Kasumi-1 (cell line): ENCODE data around the gene LINGO1.

Experiments
- DNase-seq, 2 experiments: peaks; one replicate each; lab custom pipeline; 2025; lab: John Stamatoyannopoulos, UW

Gene LINGO1

DNA sequence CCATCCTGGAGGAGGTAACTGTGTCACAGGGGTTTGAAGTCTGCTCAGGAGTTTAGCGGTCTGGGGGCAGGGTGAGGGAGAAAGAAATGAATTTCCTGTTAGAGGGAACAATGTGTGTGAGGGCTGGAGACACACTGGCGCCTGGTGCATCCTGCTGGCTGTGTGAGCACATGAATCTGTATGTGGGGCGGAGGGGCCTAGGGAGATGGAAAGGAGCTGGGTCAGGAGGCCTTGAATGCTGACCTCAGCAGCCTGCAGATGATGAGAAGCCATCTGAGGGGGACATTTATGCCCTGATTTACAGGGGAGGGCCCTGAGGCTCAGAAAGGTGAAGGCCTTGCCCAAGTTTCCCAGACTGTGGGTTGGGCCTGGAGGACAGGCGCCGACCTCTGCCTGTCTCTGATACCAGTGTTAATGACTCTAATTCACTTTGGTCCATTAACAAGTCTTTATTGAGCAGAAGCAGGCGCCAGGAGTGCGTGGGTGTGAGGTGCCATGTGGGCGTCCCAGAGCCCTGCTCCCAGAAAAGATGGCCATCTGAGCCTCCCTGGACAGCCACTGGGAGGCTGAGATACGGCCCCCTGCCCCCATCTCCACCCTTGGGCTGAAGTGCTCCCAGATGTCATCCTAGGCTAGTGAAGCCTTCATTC, 34.8 kb downstream of the LINGO1 start:
- no peak for DNase-seq

DNA sequence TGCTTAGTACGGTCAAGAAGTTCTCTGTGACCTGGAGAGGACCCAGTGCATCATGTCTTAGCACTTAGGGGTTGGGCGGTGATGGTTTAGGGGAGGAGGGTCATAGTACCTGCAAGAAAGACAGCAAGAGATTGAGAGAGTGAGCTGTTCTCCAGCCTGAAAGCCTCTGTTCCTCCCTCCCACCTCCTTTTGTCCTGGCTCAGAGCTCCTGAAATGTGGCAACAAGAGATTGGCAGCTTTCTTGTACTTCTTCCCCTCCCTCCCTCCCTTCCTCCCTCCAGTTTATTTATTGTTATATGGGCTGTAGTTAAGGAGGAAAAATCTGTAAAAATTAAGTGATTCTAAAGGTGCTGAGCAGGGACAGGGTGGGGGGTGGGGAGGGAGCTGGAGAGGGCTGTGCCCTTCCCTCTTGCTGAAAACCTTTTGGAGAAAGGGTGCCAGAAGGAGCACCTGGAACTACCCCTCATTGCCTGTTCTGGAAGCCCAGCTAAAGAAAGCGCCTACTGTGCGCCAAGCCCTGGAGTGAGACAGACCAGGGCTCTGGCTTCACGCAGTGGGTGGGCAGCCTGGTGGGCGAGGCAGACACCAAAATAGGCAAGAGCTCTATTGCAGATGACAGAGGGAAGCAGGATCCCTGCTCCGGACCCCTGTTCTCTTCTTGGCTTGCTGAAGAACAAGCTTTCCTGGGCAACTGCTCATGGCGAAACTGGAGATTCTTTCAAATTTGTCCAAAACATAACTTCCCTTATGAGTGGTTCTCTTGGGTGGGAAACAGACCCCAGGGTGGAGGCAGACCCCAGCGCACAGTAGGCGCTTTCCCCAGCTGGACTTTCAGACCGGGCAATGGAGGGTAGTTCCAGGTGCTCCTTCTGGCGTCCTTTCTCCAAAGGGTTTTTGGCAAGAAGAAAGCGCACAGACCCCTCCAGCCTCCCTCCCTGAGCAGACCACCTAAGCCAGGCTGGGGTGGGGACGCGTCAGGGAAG, 35.6 kb downstream of the LINGO1 start:
- no peak for DNase-seq

DNA sequence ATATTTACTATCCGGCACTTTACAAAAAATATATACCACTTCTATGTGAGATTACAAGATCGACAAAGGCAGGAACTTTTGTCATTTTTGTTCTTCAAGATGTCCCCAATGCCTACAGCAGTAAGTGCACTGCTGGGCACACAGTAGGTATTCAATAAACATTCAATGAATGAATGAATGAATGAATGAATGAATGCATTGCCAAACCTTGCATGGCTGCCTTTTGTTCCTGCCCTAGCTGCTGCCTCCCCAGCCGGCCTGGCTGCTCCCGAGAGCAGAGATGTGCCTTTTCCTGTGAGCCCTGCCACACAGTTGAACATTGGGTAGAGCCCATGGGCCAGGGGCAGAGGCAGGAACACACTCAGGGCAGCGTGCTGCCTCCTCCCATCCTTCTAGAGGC, 37.5 kb downstream of the LINGO1 start:
- no peak for DNase-seq

DNA sequence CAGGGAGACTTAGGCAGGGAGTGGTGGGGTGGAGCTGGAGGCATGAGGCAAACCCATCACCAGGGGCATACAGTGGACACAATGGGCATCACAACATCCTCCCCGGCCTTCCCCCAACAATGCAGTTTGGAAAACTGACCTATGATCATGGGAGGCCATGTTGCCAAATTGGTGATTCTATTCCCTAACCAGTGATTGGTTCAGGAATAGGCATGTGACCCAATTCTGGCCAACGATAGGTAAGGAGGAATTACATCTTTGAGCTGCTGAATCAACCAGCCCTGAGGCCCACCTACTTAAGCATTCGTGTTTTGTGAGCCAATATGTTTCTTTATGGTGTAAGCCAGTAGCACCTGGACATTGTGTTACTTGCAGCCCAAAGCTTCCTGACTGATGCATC, 40.0 kb downstream of the LINGO1 start:
- no peak for DNase-seq

DNA sequence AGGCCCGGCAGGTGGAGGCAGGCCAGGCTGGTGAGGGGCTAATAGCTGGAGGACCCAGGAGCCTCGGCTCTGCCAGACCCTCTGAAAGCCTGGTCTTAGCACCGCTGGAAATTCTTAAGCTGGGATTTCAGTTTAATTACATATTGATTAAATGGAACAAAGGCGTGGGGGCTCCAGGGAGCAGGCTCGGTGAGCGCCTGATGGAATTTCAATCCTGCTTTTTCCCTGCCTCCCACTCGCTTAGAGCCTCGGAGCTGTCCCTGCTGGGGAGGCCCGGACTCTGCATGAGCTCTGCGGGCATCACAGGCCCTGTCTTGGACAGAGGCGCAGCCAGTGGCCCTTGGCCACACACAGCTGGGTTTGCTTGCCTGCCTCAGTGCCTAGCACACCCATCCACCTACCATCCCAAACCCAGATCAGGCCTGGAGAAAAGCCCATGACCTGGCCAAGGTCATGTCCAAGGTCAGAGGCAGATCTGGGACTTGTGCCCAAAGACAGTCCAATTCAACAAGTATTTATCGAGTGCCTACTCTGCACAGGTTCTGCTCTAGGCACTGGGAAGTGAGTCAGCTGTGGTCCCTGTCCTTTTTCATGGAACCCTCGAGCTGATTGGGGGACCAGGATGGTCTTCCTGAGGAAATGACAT, 40.6 kb downstream of the LINGO1 start:
- no peak for DNase-seq

DNA sequence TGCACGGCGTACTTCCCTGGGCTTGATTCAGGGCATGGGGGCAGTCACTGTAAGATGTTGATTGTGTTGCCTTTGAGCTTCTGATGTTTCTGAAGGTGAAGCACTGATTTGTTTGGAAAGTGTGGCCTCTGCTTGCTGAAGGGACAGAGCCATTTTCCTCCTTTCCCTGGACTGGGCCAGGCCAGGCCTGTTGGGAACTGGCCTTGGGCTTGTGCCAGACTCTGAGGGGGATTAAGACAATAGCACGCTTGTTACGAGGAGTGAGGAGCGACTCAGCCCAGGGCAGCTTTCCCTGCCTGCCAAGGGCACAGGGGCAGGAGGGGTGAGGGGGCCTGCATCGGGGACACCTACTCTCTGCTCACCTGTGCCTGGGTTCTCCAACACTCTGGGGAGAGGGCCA, 42.9 kb downstream of the LINGO1 start:
- no peak for DNase-seq

DNA sequence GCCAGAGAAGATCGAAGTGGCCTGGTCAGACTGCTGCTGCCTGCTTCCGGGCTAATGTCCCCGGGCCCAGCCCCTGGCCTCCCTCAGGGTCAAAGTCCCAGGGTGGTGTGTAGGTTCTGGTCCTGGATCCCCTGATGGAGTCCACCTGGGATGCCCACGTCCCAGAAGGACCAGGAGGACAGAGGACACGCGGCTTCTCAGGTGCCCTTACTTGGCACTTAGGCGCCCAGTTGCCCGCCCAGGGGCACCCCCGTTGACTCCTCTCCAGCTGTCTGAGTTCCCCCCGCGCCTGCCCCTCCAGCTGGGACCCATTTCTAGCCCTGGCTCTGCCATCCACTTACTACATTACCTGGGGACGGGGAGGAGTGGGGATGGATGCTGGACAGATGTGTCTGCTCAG, 44.6 kb downstream of the LINGO1 start:
- DNase-seq: no peak

DNA sequence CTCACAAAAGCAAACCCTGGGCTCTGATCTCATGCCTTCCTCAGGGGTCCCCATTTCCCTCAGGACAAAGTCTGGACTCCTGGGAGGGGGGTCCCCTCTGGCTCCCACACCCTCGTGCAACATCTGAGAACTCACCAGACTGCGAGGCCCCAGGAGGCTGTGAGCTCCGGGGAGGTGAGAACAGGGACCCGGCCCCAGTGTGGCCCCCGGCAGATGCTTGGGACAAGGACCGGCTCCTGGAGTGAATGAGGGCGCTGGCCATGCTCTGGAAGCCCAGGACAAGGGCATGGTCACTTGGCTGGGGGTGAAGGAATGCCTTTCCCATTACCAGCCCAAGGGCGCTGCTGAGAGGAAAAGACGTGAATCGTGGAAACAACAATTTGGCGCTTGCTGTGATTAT, 48.0 kb downstream of the LINGO1 start:
- no peak for DNase-seq

DNA sequence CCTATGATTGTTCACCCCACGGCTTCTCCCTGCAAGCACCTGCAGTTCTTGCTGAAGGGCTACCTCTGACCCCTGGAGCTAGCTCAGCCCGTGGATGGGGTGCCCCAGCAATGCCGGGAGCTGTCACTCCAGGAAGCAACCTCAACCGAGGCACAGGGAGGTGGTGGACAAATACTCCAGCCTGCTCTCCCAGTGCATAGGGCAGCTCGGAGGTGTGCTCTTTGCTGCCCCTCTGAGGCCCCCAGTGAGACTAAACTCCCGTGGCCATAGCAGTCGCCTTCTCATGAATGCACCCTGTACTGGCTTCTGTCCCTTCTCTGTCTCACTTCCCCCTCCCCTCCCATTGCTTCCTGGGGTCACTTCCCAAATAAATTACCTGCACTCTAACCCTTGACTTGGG, 48.5 kb downstream of the LINGO1 start:
- peak in 1 of 2 experiments; percentile 8 for DNase-seq

DNA sequence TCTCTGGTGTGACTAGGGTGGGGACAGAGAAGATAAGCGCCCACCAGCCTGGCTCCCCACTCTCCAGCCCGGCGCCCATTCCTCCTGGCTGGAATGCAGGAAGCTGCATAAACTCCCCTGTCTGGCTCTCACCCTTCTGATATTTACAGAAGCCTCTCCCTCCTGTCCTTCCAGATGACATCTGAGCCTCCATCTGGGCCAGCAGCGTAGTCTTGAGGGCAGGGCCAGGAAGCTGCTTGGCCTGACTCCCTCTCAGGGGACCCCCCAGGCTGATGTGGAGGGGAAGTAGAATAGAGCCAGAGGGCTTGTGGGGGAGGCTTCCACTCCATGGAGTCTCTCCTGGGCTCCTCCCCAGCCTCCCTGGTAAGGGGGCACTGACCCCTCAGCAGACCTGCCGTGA, 49.9 kb downstream of the LINGO1 start:
- DNase-seq: no peak

DNA sequence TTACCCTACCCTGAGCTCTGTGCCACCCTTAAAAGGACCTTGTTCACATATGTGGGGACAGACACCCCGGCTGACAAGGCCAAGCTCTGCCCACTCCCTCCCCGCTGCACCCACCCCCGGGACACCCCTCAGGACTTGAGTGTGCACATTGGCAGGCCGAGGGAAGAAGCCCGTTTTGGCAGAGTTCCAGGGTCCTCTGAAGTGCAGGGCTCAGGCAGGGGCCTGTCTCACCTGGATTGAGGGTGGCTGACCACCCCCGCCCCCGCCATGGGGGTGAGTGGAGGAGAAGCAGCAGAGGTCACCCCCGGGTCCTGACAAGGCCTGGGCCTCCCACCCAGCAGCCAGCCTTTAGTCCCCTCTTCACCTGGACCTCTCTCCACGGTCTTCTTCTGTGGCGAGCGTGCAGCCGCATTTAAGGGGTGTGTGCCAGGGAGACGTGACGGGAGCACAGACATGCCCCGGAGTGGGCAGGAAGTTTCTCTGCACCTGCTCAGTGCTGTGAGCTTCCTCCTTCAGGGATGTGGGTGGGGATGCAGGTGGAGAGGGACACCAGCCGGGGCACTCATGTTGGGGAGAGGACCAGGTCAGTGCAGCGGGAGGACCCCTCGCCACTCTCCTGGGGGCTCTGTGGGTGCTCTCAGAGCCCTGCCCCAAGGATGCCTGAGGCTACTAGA, 50.7 kb downstream of the LINGO1 start:
- DNase-seq: no peak

DNA sequence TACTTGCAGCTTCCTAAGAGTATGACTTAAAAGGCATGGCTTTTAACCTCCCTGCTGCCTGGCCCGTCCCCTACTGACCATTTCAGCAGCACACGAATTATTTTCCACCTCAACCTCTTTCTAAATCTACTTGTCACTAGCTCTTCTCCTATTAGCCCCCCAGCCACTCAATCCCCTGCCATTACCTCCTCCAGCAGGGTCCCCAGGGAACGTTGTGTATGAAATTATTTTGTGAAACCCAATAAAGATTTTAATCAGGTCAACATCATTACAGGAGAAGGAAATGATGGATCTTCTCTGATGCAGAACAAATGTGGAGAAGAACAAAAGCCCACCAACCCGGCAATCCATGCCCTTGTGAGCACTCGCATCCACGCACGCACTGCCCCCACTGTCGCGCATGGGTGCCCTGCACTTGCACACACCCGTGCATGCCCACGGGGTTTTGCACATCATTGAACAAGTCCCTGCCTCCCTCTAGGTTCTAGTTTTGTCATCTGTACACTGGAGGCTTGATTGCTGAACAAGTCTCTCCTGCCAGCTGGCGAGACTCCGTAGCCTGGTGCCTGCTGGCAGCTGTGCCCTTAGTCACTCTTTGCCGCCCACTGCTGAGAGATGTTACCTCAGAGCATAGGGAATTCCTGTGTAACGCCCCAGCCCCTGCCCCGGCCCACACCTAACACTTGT, 51.6 kb downstream of the LINGO1 start:
- no peak for DNase-seq

DNA sequence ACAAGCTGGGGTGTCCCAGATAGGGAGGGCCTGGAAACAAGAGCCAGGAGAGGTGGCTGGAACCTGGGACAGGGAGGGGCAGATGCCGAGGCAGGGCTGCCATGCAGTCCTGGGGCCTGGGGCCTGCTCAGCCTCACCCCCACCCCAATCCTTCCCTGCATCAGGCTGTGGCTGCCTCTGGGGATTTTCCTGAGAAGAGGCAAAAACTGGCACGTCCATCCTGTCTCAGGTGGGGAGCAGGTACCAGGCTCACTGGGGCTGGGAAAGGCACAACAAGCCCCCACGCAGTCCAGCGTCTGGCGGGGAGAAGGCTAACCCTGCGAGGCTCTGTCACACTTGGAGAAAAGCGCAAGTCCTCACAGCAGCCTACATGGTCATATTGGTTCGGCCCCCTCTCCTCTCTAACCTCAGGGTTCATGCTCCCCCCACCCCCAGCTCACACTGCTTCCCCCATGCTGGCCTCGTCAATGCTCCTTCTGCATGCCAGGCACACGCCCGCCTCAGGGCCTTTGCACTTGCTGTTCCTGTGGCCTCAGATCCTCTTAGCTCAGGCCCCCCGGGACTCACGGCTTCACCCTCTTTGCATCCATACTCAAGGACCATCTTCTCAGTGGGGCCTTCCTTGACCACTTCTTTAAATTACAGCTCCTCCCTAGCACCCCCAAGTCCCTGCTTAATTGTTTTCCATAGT, 53.1 kb downstream of the LINGO1 start:
- DNase-seq: no peak

DNA sequence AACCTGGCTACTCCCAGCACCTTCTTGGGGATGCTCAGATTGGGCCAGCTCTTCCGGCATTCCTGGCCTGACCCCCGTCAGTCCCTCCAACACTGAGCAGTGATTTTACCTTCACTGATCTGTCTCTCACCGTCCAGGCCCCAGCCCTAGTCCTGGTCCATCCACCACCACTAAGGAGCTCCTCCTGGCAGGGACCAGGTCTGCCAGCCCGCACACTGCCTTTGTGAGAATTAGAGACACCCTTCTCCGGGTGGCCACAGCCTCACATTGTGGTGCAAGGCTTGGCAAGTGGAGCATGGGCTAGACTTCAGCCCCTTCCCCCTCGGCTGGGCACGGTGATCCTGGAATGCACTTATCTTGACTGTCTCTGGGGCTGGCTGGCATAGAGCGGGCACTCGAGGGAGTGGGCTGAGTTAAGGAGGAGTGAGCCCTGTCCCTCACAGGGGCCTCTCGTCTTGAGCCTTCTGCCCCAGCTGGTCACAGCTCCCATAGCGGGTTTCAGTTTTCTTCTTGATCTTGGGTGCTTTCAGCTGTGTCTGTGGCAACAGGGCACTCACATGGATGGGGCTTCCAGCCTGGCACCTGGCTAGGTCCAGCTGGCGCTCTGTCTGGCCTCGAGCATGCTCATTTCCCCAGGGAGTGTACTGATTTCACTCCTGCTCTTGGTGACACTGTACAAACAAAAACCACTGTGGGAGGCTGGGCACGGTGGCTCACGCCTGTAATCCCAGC, 53.9 kb downstream of the LINGO1 start:
- DNase-seq: no peak

DNA sequence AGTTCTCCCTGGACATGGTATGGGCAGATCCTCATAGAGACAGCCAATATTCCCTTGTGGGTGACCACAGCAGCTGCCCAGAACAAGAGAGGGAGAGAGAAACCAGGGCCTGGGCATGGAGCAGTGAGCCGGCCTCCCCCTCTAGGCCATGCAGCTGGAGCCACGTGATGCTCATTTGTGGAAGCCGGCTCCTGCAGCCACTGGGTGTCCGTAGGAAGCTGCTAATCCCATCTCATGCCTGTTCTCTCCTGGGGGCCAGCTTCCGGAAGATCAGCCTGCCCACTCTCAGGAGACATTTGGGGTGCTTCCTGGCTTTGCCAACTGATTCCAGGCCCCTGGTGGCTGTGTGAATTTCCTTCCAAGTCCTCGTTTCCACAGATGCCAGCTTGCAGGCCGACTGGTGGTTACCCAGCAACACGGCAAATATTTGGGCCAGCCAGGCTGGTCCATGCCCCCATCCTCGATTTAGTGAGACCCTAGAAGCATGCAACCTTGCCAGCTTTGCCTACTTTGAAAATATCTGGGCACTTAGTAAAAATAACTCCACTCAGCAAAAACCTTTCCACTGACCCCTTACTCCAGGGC, 55.3 kb downstream of the LINGO1 start:
- no peak for DNase-seq

DNA sequence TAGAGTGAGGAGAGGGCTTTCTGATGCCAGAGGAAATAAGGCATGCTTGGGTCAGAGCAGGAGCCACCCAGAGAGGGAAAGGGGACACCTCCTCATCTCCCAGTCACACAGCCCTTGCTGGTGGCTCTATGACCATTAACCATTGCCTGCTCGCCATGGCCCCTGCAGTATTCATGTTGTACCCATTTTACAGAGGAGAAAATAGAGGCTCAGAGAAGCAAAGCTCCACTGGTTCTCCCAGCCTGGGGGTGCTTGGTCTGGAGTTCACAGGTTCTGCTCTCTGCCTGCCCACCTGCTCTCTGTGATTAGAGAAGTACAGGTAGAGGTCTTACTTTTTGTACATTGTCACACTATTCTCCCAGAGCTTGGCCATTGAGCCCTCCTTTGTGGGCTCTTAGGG, 56.2 kb downstream of the LINGO1 start:
- no peak for DNase-seq

DNA sequence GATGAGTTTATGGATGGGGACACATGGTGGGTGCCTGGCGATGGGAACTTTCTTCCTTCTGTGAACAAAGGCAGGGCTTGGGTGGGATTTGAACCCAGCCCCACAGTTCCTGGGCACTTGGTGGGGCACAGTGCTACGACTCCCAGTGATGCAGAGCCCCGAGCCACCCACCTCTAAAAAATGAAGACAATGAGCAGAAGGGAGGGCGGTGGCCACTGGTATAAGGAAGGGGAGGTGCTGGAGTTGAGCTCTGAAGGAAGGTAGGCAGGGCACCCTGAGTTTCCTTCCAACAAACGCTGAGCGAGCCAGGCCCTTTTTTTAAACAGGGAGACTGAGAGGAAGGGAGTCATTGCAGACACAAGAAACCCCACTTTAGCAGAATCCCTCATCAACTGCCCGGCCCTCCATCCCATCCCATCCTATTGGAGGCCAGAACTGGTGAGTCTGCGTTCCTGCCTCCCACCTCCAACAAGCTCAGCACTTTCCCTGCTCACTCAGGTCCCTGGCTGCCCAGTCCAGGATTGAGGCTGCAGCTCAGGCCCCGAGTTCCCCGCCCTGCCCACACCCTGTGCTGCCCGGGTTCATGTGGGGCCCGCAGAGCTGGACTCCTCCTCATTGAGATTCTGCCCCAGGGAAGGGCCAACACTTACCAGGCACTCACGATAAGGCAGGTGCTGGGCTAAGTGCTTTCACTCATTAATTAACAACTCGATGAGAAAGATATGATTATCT, 57.3 kb downstream of the LINGO1 start:
- no peak for DNase-seq

DNA sequence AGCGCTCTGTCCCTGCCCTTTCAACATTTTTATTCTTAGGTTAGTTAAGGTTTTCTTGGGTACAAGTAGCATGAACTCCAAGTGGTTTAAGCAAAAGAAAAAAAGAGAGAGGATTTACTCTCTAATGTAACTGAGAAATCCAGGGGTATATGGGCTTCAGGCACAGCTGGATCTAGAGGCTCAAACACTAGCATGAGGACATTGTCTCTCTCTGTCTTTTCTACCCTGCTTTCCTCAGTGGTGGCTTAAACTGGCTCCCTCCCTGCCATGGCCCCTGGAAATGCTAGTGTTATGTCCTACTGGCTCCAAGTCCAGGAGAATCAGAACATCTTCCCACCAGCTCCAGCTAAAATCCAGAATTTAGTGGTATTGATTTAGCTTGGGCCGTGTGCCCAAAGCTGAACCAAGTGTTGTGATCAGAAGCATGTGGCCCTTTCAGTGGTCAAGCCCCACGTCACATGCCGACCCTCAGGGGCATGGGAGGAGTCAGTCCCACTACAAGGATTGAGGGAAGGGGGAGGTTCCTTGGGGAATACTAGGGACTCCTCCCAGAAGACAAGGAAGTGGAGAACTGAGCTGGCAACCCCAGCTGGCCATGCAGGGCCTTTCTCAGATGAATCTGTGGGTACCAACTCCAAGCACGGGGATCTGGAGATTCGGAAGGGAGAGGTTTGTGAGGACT, 58.0 kb downstream of the LINGO1 start:
- no peak for DNase-seq

DNA sequence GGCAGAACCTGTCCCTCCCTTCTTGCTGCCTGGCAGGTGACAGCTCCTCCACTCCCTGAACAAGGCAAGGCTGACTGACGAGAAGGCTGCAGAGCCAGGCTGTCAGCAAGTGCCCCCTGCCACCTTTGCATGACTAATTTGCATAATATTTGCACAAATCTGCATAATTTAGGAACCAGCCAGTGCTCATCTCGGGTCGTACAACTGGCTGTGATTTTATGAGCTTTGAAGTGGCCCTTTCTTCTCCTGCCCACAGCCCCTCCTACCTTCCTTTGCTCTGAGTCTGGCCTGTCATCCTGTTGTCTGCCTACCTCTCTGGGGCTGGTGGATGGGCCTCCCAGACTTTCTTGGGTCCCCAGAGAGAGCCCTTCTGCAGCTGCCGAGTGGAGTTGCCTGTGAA, 58.9 kb downstream of the LINGO1 start:
- no peak for DNase-seq
